Esophagus muscularis mucosa (tissue), 4 donors: ENCODE measurements around the gene ADGRB2.

Experiments used
- CTCF ChIP-seq, 3 experiments: fragments of 200-600 bp in 2 of 3; fragments of 450-650 bp in 1 of 3; sonication (generic) in 2 of 3; IDR thresholded peaks; one replicate each; pipeline ENCODE4 v1.5.1; 2017 to 2019; ENCODE audit warnings: antibody characterized with exemption in 3 of 3, mild to moderate bottlenecking in 2 of 3, moderate library complexity in 1 of 3
- EP300 ChIP-seq: sonication (generic); formaldehyde crosslinking; IDR thresholded peaks from one replicate; pipeline ENCODE4 v1.6.1; 2017; ENCODE audit warnings: antibody characterized with exemption
- POLR2A ChIP-seq: fragments of 450-650 bp; IDR thresholded peaks from one replicate; pipeline ENCODE4 v1.6.1; 2017; ENCODE audit warnings: antibody characterized with exemption, moderate library complexity, mild to moderate bottlenecking, low read depth
- POLR2AphosphoS5 ChIP-seq, 2 donors: sonication (generic); formaldehyde crosslinking; IDR thresholded peaks; one replicate each; pipeline ENCODE4 v1.6.1; 2017; ENCODE audit warnings: antibody characterized with exemption in 2 of 2

- TF ChIP-seq CTCF (IDR thresholded peaks at IDR 0.05) = no peak
- TF ChIP-seq POLR2AphosphoS5 (IDR thresholded peaks at IDR 0.05) = no peak
- no peak for TF ChIP-seq EP300
- TF ChIP-seq POLR2A = no peak
Observed at GRCh38 chr1:31725777-31726535, 38.2 kb downstream of the ADGRB2 start.
